ENCODE results near the gene NUP155. TPM values are rescaled to one million over a fixed set of nuclear protein-coding genes. Genes with fewer than 3 reads are reported as not detected.

NUP155 gene
- total RNA-seq, 1 experiment from 2014 or later = 35.1 TPM

GRCh38 chr5:37247496-37247895, 123.4 kb downstream of the NUP155 start:
- H3K36me3 ChIP-seq (ENCODE audit: insufficient read depth, low read length) = no peaks in the 10 kb centered on the region
- H4K20me1 ChIP-seq (ENCODE audit: insufficient read depth, low read depth, low read length) = no peaks in the 10 kb centered on the region
- no peak overlapping the region for H2AFZ ChIP-seq (ENCODE audit: low read length)
- no peaks in the 10 kb centered on the region for H3K4me1 ChIP-seq (ENCODE audit: low read length)
- no peaks in the 10 kb centered on the region for H3K27me3 ChIP-seq (ENCODE audit: low read length)
- H3K9me2 ChIP-seq (replicated peaks; ENCODE audit: insufficient read depth, low read length) = no peaks in the 10 kb centered on the region
- no peaks in the 10 kb centered on the region for H3K9me3 ChIP-seq (ENCODE audit: low read length)
- no peak overlapping the region for H3K4me3 ChIP-seq (ENCODE audit: low read length)
- H3K27ac ChIP-seq (ENCODE audit: low read length) = no peak overlapping the region
- no peak overlapping the region for H3K9ac ChIP-seq (ENCODE audit: low read length)
- DNase-seq = no peak
- H3K79me2 ChIP-seq (ENCODE audit: low read length) = no peaks in the 10 kb centered on the region
- no peak overlapping the region for H3K4me2 ChIP-seq (ENCODE audit: low read depth, low read length, poor library complexity, severe bottlenecking)

DNA sequence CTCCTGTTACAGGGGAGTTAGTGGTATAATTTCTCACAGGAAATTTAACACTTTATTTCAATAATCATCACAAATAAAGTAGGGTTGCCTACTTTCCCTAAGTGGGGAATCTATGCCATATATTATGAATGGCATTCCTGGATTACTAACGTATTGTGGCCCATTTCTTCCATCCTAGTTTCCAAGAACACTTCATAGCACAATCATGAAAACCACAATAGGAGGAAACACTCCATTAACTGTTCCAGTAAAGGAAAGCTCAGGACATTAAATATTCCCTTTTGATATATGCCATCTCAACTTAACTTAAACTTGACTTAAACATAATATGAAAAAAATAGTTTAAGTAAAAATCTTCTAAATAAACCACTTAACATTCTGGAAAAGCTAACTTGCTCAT, 123.9 kb downstream of the NUP155 start:
- Histone ChIP-seq H3K4me2 (ENCODE audit: low read depth, low read length, poor library complexity, severe bottlenecking) (no peak overlapping the region), H4K20me1 (ENCODE audit: insufficient read depth, low read depth, low read length) (no peaks in the 10 kb centered on the region), H3K4me1 (ENCODE audit: low read length) (no peaks in the 10 kb centered on the region), H3K36me3 (ENCODE audit: insufficient read depth, low read length) (no peaks in the 10 kb centered on the region), H3K4me3 (ENCODE audit: low read length) (no peak overlapping the region), H3K9me3 (ENCODE audit: low read length) (no peaks in the 10 kb centered on the region), H3K9ac (ENCODE audit: low read length) (no peak overlapping the region), H3K79me2 (ENCODE audit: low read length) (no peaks in the 10 kb centered on the region), H3K27me3 (ENCODE audit: low read length) (no peaks in the 10 kb centered on the region), H3K27ac (ENCODE audit: low read length) (no peak overlapping the region), H3K9me2 (replicated peaks; ENCODE audit: insufficient read depth, low read length) (no peaks in the 10 kb centered on the region), H2AFZ (ENCODE audit: low read length) (no peak overlapping the region)
- no peak for DNase-seq

Small RNA genes lying within 50 kb of the gene (small RNA-seq; reads per million reads assigned to genes)
- gene RNU7-75P = not detected

Other genes starting within 250 kb of the NUP155 start
- 0.04 TPM in 2 replicates for gene CPLANE1, start 121.7 kb downstream of the NUP155 start, total RNA-seq (2014; rRNA removed; shearing (Covaris generic); ENCODE audit: low replicate concordance)
- 29.4 and 35.6 TPM in 2 replicates for gene WDR70, start 8.2 kb upstream of the NUP155 start, total RNA-seq (2014; rRNA removed; shearing (Covaris generic); ENCODE audit: low replicate concordance)